SK-N-SH treated with all-trans-retinoic acid at 6 μM for 48 hours (cell line): ENCODE results near the gene CTNND2.

Source experiments
- ATAC-seq: fragments of 200-7000 bp; cut with Tn5 transposase; 3 replicates; pipeline ENCODE4 v1.9.1; 2020; ENCODE audit warnings: mild to moderate bottlenecking, moderate library complexity
- ARNTL ChIP-seq: fragments of 450-650 bp; formaldehyde crosslinking; IDR thresholded peaks from 2 replicates; pipeline ENCODE4 v1.5.0; 2020; ENCODE audit warnings: low read depth, mild to moderate bottlenecking, moderate library complexity, borderline replicate concordance
- BACH2 ChIP-seq: fragments of 250-450 bp; sonication (Bioruptor Pico); IDR thresholded peaks from 2 replicates; pipeline ENCODE4 v1.9.0; 2021; ENCODE audit warnings: mild to moderate bottlenecking, borderline replicate concordance
- CSDC2 ChIP-seq: fragments of 250-450 bp; sonication (Bioruptor Pico); IDR thresholded peaks from 2 replicates; pipeline ENCODE4 v1.5.0; 2020; ENCODE audit warnings: mild to moderate bottlenecking, moderate library complexity
- ESRRG ChIP-seq: fragments of 250-450 bp; sonication (Bioruptor Pico); IDR thresholded peaks from 2 replicates; pipeline ENCODE4 v1.6.1; 2021; ENCODE audit warnings: mild to moderate bottlenecking
- GLIS3 ChIP-seq: fragments of 250-450 bp; sonication (Bioruptor Pico); IDR thresholded peaks from 2 replicates; pipeline ENCODE4 v1.5.0; 2020; ENCODE audit warnings: mild to moderate bottlenecking, moderate library complexity
- ISL1 ChIP-seq: fragments of 250-450 bp; sonication (Bioruptor Pico); IDR thresholded peaks from 2 replicates; pipeline ENCODE4 v2.1.2; 2022; ENCODE audit warnings: mild to moderate bottlenecking, moderate library complexity
- OSR1 ChIP-seq: fragments of 250-450 bp; sonication (Bioruptor Pico); IDR thresholded peaks from 2 replicates; pipeline ENCODE4 v1.8.0; 2022; ENCODE audit warnings: moderate library complexity, mild to moderate bottlenecking, inconsistent platforms
- PPARA ChIP-seq: fragments of 250-450 bp; sonication (Bioruptor Pico); IDR thresholded peaks from 2 replicates; pipeline ENCODE4 v1.5.0; 2020; ENCODE audit warnings: mild to moderate bottlenecking, borderline replicate concordance
- RARB ChIP-seq: fragments of 250-450 bp; sonication (Bioruptor Pico); IDR thresholded peaks from 2 replicates; pipeline ENCODE4 v1.8.0; 2021; ENCODE audit warnings: mild to moderate bottlenecking, moderate library complexity
- SNAI2 ChIP-seq: fragments of 250-450 bp; sonication (Bioruptor Pico); IDR thresholded peaks from 2 replicates; pipeline ENCODE4 v1.5.0; 2020; ENCODE audit warnings: mild to moderate bottlenecking, moderate library complexity
- TOX ChIP-seq: fragments of 250-450 bp; sonication (Bioruptor Pico); IDR thresholded peaks from 2 replicates; pipeline ENCODE4 v1.8.0; 2021; ENCODE audit warnings: mild to moderate bottlenecking, moderate library complexity, borderline replicate concordance
- TSHZ2 ChIP-seq: fragments of 250-450 bp; sonication (Bioruptor Pico); IDR thresholded peaks from 2 replicates; pipeline ENCODE4 v1.5.0; 2020; ENCODE audit warnings: mild to moderate bottlenecking, moderate library complexity
- ZC3H10 ChIP-seq: fragments of 250-450 bp; sonication (Bioruptor Pico); IDR thresholded peaks from 2 replicates; pipeline ENCODE4 v1.5.1; 2021; ENCODE audit warnings: mild to moderate bottlenecking, moderate library complexity
- ZFP3 ChIP-seq: fragments of 250-450 bp; sonication (Bioruptor Pico); IDR thresholded peaks from 2 replicates; pipeline ENCODE4 v1.5.0; 2020; ENCODE audit warnings: mild to moderate bottlenecking, moderate library complexity
- ZFP30 ChIP-seq: fragments of 450-650 bp; formaldehyde crosslinking; IDR thresholded peaks from 2 replicates; pipeline ENCODE4 v1.5.0; 2022; ENCODE audit warnings: mild to moderate bottlenecking, moderate library complexity
- ZNF565 ChIP-seq: fragments of 450-650 bp; formaldehyde crosslinking; conservative IDR thresholded peaks from 2 replicates; pipeline ENCODE4 v1.5.0; 2020; ENCODE audit warnings: low read depth, mild to moderate bottlenecking, moderate library complexity
- ZNF70 ChIP-seq: fragments of 450-650 bp; formaldehyde crosslinking; IDR thresholded peaks from 2 replicates; pipeline ENCODE4 v1.5.0; 2020; ENCODE audit warnings: mild to moderate bottlenecking, moderate library complexity
- ZNF8 ChIP-seq: fragments of 450-650 bp; formaldehyde crosslinking; IDR thresholded peaks from 2 replicates; pipeline ENCODE4 v1.5.0; 2020; ENCODE audit warnings: mild to moderate bottlenecking, moderate library complexity
- TF ChIP-seq, protein P1 (sequence below): fragments of 250-450 bp; sonication (Bioruptor Pico); IDR thresholded peaks from 2 replicates; pipeline ENCODE4 v1.5.1; 2020; ENCODE audit warnings: low read depth, mild to moderate bottlenecking, moderate library complexity
- TF ChIP-seq, protein P2 (sequence below): fragments of 250-450 bp; sonication (Bioruptor Pico); IDR thresholded peaks from 2 replicates; pipeline ENCODE4 v1.5.1; 2021; ENCODE audit warnings: mild to moderate bottlenecking, moderate library complexity
- TF ChIP-seq, protein P3 (sequence below): fragments of 250-450 bp; sonication (Bioruptor Pico); IDR thresholded peaks from 2 replicates; pipeline ENCODE4 v1.8.0; 2021; ENCODE audit warnings: low read depth, mild to moderate bottlenecking, moderate library complexity, borderline replicate concordance

CTNND2 gene

DNA sequence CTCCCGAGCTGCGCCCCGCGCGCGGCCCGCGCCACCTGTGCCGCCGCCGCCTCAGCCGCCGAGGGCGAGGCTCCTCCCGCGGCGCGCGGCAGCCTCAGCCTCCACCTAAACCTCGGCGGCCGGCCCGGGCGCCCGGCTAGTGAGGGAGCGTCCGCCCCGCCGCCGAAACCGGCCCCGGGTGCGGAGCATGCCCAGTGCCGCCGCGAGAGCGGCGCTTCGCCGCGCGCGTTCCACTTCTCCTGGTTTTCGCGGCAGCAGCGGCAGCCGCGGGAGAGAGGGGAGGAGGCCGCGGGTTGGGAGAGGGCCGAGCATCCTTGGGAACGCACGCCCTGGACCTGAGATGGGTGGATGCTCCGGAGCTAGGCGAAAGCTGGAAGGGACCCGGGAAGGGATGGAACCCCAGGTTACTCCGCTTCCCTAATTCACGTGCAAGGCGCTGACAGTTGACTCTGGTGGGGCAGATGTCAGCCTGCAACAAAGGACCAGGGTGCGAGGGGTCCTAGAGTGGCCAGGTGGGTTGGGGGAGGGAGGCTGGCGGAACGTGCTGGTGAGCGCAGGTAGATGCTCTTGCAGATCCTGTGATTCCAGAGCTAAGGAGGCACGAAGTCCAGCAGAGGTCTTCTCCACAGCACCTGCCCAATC, at the start of gene CTNND2:
Gene CTNND2, minus strand, starts transcription at position 182 of the 642 bp plus-strand sequence. CDS start 593 bp downstream, outside the sequence.
- peak; percentile 75 for ATAC-seq
- TF ChIP-seq, protein P1, sequence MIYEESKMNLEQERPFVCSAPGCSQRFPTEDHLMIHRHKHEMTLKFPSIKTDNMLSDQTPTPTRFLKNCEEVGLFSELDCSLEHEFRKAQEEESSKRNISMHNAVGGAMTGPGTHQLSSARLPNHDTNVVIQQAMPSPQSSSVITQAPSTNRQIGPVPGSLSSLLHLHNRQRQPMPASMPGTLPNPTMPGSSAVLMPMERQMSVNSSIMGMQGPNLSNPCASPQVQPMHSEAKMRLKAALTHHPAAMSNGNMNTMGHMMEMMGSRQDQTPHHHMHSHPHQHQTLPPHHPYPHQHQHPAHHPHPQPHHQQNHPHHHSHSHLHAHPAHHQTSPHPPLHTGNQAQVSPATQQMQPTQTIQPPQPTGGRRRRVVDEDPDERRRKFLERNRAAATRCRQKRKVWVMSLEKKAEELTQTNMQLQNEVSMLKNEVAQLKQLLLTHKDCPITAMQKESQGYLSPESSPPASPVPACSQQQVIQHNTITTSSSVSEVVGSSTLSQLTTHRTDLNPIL (CRISPR knock-in tag): no peak
- TF ChIP-seq, protein P2, sequence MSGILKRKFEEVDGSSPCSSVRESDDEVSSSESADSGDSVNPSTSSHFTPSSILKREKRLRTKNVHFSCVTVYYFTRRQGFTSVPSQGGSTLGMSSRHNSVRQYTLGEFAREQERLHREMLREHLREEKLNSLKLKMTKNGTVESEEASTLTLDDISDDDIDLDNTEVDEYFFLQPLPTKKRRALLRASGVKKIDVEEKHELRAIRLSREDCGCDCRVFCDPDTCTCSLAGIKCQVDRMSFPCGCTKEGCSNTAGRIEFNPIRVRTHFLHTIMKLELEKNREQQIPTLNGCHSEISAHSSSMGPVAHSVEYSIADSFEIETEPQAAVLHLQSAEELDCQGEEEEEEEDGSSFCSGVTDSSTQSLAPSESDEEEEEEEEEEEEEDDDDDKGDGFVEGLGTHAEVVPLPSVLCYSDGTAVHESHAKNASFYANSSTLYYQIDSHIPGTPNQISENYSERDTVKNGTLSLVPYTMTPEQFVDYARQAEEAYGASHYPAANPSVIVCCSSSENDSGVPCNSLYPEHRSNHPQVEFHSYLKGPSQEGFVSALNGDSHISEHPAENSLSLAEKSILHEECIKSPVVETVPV (CRISPR knock-in tag): no peak
- TF ChIP-seq RARB (no peak), SNAI2 (CRISPR knock-in tag) (no peak), CSDC2 (CRISPR knock-in tag) (no peak), ZNF70 (CRISPR knock-in tag) (no peak), TOX (CRISPR knock-in tag) (no peak), TSHZ2 (CRISPR knock-in tag) (no peak), ESRRG (CRISPR knock-in tag) (no peak), ZFP3 (CRISPR knock-in tag) (no peak), ZNF8 (CRISPR knock-in tag) (no peak), GLIS3 (CRISPR knock-in tag) (no peak), ZC3H10 (CRISPR knock-in tag) (no peak), ARNTL (CRISPR knock-in tag) (no peak), ISL1 (CRISPR knock-in tag) (no peak), ZNF565 (CRISPR knock-in tag) (no peak), PPARA (CRISPR knock-in tag) (no peak), ZFP30 (CRISPR knock-in tag) (no peak), BACH2 (no peak)
- TF ChIP-seq, protein P3, sequence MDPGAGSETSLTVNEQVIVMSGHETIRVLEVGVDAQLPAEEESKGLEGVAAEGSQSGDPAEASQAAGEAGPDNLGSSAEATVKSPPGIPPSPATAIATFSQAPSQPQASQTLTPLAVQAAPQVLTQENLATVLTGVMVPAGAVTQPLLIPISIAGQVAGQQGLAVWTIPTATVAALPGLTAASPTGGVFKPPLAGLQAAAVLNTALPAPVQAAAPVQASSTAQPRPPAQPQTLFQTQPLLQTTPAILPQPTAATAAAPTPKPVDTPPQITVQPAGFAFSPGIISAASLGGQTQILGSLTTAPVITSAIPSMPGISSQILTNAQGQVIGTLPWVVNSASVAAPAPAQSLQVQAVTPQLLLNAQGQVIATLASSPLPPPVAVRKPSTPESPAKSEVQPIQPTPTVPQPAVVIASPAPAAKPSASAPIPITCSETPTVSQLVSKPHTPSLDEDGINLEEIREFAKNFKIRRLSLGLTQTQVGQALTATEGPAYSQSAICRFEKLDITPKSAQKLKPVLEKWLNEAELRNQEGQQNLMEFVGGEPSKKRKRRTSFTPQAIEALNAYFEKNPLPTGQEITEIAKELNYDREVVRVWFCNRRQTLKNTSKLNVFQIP: no peak

GRCh38 chr5:11946317-11946716, 42.1 kb upstream of the CTNND2 start:
- TF ChIP-seq ESRRG (CRISPR knock-in tag) (no peak), ARNTL (CRISPR knock-in tag) (no peak), ZC3H10 (CRISPR knock-in tag) (no peak), OSR1 (CRISPR knock-in tag) (no peak), ZFP3 (CRISPR knock-in tag) (no peak), TOX (CRISPR knock-in tag) (no peak), BACH2 (no peak), ZNF8 (CRISPR knock-in tag) (no peak), ZFP30 (CRISPR knock-in tag) (no peak), ISL1 (CRISPR knock-in tag) (no peak), RARB (no peak), CSDC2 (CRISPR knock-in tag) (no peak), ZNF565 (CRISPR knock-in tag) (no peak), TSHZ2 (CRISPR knock-in tag) (no peak), PPARA (CRISPR knock-in tag) (no peak)
- ATAC-seq: no peak
